GM18951 (cell line): Measurements from ENCODE around the gene C4orf50.

Source experiments
- POLR2A ChIP-seq: IDR thresholded peaks from 4 replicates; pipeline ENCODE4 v1.6.1; 2011; ENCODE audit warnings: mild to moderate bottlenecking; ENCODE audit not compliant: insufficient read length, insufficient read depth; ENCODE audit errors: extremely low read depth
- in situ Hi-C: fragments of 300-500 bp; cut with MboI; formaldehyde crosslinking; loops from one replicate; pipeline ENCODE4 v1.12.0; 2022; ENCODE audit warnings: low sequenced_read_pairs, mixed read lengths, inconsistent platforms; ENCODE audit not compliant: unreplicated experiment

The C4orf50 gene

DNA sequence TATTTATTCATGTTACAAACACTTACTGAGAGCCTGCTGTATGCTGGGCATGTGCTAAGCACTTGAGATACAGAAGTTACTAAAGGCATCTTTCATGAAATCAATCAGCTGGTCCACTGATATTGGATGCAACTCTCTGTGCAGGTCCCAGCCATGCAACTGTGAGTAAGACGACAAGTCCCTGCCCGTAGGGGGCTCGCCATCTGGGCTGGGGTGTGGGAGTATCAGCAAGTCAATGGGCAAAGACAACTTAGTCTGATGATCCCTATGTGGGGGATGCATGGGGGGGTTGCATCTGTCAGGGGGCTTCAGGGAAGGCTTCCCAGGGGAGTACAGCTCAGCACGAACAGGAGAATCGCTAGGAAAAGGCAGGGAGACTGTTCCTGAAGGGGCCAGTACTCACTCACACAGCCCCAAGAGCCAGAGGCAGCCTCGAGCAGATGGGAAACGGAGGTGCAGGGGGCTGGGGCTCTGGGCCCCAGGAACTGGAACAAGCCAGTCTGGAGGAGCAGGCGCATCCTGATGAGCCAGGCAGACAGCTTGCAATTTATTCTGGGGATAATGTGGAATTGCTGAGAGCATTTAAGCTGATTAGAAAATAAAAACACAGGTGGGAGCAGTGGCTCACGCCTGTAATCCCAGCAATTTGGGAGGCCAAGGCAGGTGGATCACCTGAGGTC is 165.6 kb downstream of the C4orf50 start:
- TF ChIP-seq POLR2A = no peak
- in situ Hi-C loops = no loop called here

DNA sequence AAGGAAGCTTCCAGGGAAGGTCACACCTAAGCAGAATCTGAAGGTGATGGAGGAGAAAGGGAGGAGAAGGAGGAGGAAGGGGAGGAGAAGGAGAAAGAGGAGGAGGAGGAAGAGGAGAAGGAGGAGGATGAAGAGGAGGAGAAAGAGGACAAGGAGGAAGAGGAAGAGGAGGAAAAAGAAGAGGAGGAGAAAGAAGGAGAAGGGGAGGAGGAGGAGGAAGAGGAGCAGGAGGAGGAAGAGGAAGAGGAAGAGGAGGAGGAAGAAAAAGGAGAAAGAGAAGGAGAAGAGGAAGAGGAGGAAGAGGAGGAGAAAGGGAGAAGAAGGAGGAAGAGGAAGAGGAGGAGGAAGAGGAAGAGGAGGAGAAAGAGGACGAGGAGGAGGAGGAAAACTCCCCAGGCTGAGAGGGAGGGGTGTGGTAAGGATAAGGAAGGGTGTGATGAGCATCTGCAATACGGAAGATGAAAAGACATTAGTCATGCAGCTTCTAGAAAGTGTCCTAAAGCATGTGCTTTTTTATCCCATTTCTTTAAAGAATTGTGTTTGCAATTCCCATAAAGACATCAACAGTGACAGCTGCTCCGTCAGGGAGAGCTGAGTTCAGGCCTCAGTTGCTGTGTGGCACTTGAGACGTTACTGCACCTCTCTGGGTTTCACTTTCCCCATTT is 166.5 kb downstream of the C4orf50 start:
- no peak for TF ChIP-seq POLR2A
- in situ Hi-C loops = no loop called here
